Measurements from ENCODE around the gene GYPC.

DNA sequence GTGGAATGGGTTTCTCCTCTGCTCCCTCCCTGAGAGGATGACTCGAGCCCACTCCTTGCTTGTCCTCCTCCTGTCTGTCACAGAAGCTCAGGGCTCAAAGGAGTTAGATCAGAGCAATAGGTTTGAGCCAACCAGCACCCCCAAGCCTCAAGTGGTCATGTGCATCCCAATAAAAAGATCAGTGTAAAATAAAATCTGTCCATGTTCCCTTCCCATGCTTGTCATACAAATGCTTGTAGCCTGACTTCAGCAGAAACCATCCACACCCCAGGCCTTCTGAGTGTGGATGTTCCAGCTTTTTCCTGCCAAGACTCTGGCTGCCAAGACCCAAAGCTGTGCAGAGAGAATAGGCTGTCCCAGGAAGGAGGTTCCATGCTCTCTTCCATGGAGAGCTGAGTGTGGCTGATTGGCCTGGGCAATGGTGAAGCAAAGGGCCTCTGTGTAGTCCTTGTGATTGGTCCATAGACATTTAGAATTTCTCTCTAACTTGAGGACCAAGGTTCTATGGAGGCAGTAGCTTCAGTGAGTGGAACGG, 67.4 kb downstream of the GYPC start:
- TF ChIP-seq, protein P1, sequence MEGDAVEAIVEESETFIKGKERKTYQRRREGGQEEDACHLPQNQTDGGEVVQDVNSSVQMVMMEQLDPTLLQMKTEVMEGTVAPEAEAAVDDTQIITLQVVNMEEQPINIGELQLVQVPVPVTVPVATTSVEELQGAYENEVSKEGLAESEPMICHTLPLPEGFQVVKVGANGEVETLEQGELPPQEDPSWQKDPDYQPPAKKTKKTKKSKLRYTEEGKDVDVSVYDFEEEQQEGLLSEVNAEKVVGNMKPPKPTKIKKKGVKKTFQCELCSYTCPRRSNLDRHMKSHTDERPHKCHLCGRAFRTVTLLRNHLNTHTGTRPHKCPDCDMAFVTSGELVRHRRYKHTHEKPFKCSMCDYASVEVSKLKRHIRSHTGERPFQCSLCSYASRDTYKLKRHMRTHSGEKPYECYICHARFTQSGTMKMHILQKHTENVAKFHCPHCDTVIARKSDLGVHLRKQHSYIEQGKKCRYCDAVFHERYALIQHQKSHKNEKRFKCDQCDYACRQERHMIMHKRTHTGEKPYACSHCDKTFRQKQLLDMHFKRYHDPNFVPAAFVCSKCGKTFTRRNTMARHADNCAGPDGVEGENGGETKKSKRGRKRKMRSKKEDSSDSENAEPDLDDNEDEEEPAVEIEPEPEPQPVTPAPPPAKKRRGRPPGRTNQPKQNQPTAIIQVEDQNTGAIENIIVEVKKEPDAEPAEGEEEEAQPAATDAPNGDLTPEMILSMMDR (conservative IDR thresholded peaks at IDR 0.05; ENCODE audit: low read depth, low read length), result no peak
- TF ChIP-seq EZH2 (IDR thresholded peaks at IDR 0.05; ENCODE audit: borderline replicate concordance, low read depth, low read length, poor library complexity, severe bottlenecking), result no peak

All from A673 (cell line).